LNCaP clone FGC (cell line): ENCODE measurements around the gene DIAPH1.

Experiments
- DNase-seq: peaks from one replicate; pipeline ENCODE4 v3.0.0-alpha.2; 2011; ENCODE audit warnings: low read depth
- H3K4me3 ChIP-seq: 2 replicates; pipeline ENCODE4 v1.5.1; 2011; ENCODE audit warnings: mild to moderate bottlenecking, low read depth, low read length, control low read depth
- TF ChIP-seq, protein P1 (sequence below): IDR thresholded peaks from 2 replicates; pipeline ENCODE4 v1.5.1; 2012; ENCODE audit warnings: mild to moderate bottlenecking; ENCODE audit not compliant: control insufficient read depth, insufficient read depth; ENCODE audit errors: extremely low read depth

The DIAPH1 gene

DNA sequence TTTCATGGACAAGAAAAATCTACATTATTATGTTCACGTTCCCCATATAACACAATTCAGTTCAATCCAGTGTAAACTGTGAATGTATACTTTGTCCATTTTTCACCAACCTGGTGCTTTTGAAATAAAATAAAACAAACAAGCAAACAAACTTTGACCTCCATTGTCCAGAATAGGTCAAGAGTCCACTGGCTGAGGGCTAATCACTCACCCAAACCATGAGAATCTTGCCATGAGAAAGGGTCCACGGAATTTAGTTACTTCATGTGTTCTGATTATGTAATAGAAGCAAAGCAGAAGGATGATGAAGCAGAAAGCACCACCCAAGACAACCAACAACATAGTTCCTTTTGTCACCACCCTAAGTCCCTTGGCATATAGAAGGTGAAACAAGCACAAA is 28.7 kb downstream of the DIAPH1 start:
- TF ChIP-seq, protein P1, sequence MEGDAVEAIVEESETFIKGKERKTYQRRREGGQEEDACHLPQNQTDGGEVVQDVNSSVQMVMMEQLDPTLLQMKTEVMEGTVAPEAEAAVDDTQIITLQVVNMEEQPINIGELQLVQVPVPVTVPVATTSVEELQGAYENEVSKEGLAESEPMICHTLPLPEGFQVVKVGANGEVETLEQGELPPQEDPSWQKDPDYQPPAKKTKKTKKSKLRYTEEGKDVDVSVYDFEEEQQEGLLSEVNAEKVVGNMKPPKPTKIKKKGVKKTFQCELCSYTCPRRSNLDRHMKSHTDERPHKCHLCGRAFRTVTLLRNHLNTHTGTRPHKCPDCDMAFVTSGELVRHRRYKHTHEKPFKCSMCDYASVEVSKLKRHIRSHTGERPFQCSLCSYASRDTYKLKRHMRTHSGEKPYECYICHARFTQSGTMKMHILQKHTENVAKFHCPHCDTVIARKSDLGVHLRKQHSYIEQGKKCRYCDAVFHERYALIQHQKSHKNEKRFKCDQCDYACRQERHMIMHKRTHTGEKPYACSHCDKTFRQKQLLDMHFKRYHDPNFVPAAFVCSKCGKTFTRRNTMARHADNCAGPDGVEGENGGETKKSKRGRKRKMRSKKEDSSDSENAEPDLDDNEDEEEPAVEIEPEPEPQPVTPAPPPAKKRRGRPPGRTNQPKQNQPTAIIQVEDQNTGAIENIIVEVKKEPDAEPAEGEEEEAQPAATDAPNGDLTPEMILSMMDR, result no peak
- no peak for DNase-seq
- H3K4me3 ChIP-seq, result no peak overlapping the region

DNA sequence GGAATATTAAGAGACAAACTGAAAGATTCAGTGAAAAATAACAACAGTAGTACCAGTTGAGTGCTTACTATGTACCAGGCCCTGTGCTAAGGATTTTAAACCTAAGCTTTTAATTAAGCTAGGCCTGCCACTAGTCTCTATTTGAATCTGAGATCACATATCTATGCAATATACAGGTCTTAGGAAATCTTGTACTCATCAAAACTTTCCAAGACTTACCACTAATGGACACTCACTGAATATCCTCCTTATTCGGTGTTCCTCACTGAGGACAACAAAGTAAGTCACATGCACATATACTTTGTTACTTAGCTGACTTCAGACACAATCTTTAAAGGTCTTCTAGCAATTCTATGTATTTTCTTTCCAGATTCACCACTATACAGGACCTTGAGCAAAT is 32.6 kb downstream of the DIAPH1 start:
- TF ChIP-seq, protein P1, result no peak
- H3K4me3 ChIP-seq, result no peak overlapping the region
- DNase-seq, result no peak

DNA sequence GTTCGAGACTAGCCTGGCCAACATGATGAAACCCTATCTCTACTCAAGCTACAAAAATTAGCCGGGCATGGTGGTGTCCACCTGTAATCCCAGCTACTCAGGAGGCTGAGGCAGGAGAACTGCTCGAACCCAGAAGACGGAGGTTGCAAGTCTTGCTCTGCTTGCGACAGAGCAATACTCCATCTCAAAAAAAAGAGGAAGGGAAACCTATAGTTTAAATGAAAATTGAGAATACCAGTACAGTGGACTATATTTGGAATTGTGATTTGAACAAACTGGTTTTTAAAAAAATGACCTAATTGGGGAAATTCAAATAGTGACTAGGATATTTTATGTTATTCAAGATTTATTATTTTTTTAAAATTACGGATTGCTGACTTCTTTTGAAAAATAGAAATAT is 33.2 kb downstream of the DIAPH1 start:
- TF ChIP-seq, protein P1, result no peak
- H3K4me3 ChIP-seq, result no peak overlapping the region
- no peak for DNase-seq

DNA sequence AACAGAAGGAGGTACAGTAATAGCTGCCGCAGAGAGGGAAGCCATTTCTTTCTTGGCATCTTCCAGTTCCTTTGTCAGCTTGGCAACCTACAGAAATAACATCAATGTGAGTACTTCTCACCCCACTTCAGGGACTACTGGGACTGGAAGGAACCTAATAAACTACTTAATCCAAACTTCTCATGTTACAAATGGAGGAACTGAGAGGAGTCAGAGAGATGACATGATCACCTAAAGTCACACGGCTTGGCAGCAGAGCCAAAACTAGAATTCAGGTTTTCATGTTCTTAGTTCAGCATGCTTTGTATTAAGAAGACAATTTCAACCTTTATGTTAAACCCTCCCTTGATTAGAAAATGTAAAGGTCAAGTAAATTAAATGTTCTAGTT is 44.7 kb downstream of the DIAPH1 start:
- no peak for DNase-seq
- TF ChIP-seq, protein P1, result no peak
- H3K4me3 ChIP-seq, result no peak overlapping the region

DNA sequence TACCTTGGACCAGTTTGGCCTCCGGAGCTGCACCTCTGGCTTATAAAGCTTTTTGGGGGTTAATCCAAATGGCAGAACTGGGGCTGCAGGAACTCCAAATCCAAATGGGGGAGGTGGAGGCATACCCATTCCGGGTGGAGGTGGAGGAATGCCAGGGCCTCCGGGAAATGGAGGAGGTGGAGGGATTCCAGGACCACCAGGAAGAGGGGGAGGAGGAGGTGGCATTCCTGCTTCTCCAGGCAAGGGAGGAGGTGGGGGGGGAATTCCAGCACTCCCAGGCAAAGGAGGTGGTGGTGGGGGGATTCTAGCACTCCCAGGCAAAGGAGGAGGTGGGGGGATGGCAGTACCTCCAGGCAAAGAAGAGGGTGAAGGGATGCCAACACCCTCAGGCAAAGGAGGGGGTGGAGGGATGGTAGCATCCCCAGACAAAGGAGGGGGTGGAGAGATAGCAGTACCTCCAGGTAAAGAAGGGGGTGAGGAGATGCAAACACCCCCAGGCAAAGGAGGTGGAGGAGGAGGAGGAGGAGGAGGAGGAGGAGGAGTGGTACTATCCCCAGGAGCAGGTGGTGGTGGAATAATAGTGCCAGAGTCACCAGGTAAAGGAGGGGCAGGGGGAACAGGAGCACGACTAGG is 45.2 kb downstream of the DIAPH1 start:
- TF ChIP-seq, protein P1, result no peak

DNA sequence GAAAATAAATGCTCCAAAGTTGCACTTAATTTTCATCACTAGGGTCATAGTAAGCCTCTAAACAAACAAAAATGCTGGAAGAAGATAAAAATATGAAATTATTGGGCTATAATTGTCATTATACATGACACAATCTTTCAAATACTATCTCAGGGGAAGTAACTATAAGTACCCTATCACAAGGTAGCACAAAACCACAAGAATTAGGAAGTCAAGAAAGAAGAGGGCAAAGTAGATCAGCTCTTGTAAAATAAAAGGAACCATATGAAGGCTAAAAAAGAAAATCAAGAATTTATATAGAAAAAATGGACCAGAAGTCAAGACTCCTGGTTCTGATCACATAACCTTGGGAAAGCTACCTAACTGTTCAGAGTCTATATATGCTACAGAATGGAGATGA is 48.1 kb downstream of the DIAPH1 start:
- TF ChIP-seq, protein P1, result no peak
- no peak overlapping the region for H3K4me3 ChIP-seq
- DNase-seq, result no peak

More for the DNA sequence above, 45.2 kb downstream of the DIAPH1 start:
- no peak overlapping the region for H3K4me3 ChIP-seq
- no peak for DNase-seq

DNA sequence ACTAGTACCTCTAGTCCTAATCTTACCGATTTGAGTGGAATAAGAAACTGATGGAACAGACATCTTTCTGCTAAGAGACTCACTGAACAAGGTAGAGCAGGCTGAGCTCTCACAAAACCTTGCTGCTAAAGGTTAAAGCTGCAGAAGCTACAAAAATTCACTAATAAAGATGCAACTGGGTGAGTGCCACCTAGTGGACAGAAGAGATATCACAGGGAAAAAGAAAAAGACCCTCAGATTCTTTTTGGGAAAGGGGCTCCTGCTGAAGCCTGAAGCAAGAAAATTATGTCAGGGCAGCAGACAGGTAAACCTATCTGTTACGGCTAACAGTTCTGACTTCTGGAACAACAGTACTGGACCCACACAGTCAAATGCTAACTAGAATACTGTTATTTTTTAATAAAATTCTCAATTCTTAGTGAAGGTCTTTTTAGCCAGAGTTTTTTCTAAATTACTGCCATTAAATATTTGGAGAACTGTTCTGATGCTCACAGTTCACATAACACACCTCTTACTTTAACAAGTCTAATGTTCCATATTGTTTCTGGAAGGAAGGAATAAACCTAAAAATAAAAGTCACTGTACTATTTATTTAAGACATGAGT is 51.2 kb downstream of the DIAPH1 start:
- H3K4me3 ChIP-seq, result no peak overlapping the region
- no peak for DNase-seq
- TF ChIP-seq, protein P1, result peak; percentile 70
